Mucosa of rectum (tissue), 2 donors: ENCODE measurements around the gene LYG1.
"Not testable (repeated sequence)": the region's sequence is repeated elsewhere in the genome, so short reads cannot be mapped to it uniquely, and the experiment has no call there.

Source experiments
- H3K27ac ChIP-seq, 2 donors: one replicate each; pipeline ENCODE4 v1.7.0; 2013; ENCODE audit warnings: inconsistent platforms in 2 of 2, low read depth in 2 of 2, low read length in 2 of 2
- H3K27me3 ChIP-seq, 2 donors: one replicate each; pipeline ENCODE4 v1.7.0; 2013; ENCODE audit warnings: low read length in 2 of 2; ENCODE audit not compliant: control insufficient read depth in 2 of 2, insufficient read depth in 2 of 2
- H3K36me3 ChIP-seq, 2 donors: one replicate each; pipeline ENCODE4 v1.7.0; 2013; ENCODE audit warnings: low read length in 2 of 2; ENCODE audit not compliant: control insufficient read depth in 2 of 2, insufficient read depth in 2 of 2
- H3K4me1 ChIP-seq, 2 donors: one replicate each; pipeline ENCODE4 v1.7.0; 2013; ENCODE audit warnings: low read length in 2 of 2, mild to moderate bottlenecking in 1 of 2; ENCODE audit not compliant: control insufficient read depth in 2 of 2, insufficient read depth in 2 of 2
- H3K4me3 ChIP-seq, 2 donors: one replicate each; pipeline ENCODE4 v1.7.0; 2013; ENCODE audit warnings: low read length in 2 of 2
- H3K9ac ChIP-seq, 2 donors: one replicate each; pipeline ENCODE4 v1.7.0; 2013; ENCODE audit warnings: low read length in 2 of 2, low read depth in 1 of 2, mild to moderate bottlenecking in 1 of 2
- H3K9me3 ChIP-seq, 2 donors: one replicate each; pipeline ENCODE4 v1.7.0; 2013; ENCODE audit warnings: low read length in 2 of 2; ENCODE audit not compliant: control insufficient read depth in 2 of 2
- donor health status: healthy.
- donor health status: Normal muscosa, but diverticular disease.

Gene LYG1

GRCh38 chr2:99278195-99278765, 22.7 kb downstream of the LYG1 start:
- not testable (repeated sequence) for H3K36me3 ChIP-seq, H3K4me3 ChIP-seq, H3K27me3 ChIP-seq, H3K27ac ChIP-seq, H3K9me3 ChIP-seq, H3K9ac ChIP-seq, H3K4me1 ChIP-seq

DNA sequence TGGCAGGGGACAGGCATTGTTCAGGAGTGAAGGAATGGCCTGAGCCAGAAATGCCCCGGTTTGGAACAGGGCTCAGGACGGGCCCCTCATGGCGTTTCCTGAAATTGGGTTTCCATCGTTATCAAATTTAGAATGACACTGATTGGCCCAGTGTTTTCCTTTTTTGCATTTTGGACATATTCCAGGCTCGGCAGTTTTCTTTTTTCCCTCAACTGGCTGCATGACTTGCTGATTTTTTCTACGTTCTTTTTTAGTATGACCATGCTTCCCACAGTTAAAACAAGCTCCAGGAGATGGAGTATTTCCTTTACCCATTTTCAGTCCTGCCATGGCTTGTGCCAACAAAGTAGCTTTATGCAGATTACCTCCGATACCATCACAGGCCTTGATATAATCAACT, 25.1 kb downstream of the LYG1 start:
- H3K27ac ChIP-seq, result no peak overlapping the region
- H3K27me3 ChIP-seq, result no peaks in the 10 kb centered on the region
- no peak overlapping the region for H3K4me3 ChIP-seq
- H3K4me1 ChIP-seq, result no peaks in the 10 kb centered on the region
- H3K9me3 ChIP-seq, result no peaks in the 10 kb centered on the region
- no peaks in the 10 kb centered on the region for H3K36me3 ChIP-seq
- H3K9ac ChIP-seq, result no peak overlapping the region

DNA sequence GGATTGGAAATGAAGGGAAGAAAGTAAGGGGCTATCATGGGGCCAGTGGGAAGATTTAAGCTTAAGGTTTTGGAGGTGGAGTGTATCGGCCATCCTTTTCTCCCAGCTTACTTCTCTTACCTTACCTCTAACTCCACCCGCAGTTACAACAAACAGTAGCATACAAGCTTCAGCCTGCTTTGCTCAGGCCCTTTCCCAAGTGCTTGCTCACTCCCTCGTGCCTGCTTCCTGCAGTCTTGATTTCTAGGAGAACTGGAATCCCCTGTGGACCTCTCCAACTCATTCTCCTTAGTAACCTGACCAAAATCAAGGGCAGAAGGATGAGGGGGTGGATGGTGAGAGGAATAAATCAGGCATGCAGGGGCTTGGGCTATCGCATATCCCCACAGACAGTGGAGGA, 39.8 kb downstream of the LYG1 start:
- Histone ChIP-seq H3K36me3 (no peaks in the 10 kb centered on the region), H3K27ac (no peak overlapping the region), H3K4me3 (no peak overlapping the region), H3K9ac (no peak overlapping the region), H3K27me3 (no peaks in the 10 kb centered on the region), H3K4me1 (no peaks in the 10 kb centered on the region), H3K9me3 (no peaks in the 10 kb centered on the region)

GRCh38 chr2:99260184-99260583, 40.8 kb downstream of the LYG1 start:
- Histone ChIP-seq H3K4me1 (no peaks in the 10 kb centered on the region), H3K9me3 (no peaks in the 10 kb centered on the region), H3K27me3 (no peaks in the 10 kb centered on the region), H3K9ac (no peak overlapping the region), H3K27ac (no peak overlapping the region), H3K36me3 (no peaks in the 10 kb centered on the region), H3K4me3 (no peak overlapping the region)

- H3K9ac ChIP-seq, result no peak overlapping the region
- H3K9me3 ChIP-seq, result no peaks in the 10 kb centered on the region
- H3K27me3 ChIP-seq, result no peaks in the 10 kb centered on the region
- H3K27ac ChIP-seq, result no peak overlapping the region
- no peak overlapping the region for H3K4me3 ChIP-seq
- H3K36me3 ChIP-seq, result no peaks in the 10 kb centered on the region
- H3K4me1 ChIP-seq, result no peaks in the 10 kb centered on the region
Observed at GRCh38 chr2:99259465-99259864, 41.5 kb downstream of the LYG1 start.

DNA sequence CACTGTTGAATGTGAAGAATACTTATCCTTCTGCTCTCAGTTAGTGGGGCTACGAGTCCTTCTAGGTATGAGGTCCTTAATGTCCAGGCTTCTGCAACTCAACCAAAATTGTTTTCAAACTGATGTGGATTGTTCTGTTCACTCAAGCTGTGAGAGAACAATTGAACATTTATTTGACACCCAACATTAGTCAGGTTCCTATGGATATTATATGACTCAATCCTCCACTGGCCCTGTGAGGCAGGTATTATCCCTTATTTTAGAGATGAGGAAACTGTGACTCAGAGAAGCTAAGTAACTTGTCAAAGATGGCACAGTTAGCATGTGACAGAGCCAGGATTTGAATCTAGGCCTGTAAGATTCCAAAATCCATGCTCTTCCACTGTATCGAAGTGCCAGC, 44.3 kb downstream of the LYG1 start:
- Histone ChIP-seq H3K36me3 (no peaks in the 10 kb centered on the region), H3K4me3 (no peak overlapping the region), H3K9me3 (no peaks in the 10 kb centered on the region), H3K27me3 (no peaks in the 10 kb centered on the region), H3K27ac (no peak overlapping the region), H3K4me1 (no peaks in the 10 kb centered on the region), H3K9ac (no peak overlapping the region)

DNA sequence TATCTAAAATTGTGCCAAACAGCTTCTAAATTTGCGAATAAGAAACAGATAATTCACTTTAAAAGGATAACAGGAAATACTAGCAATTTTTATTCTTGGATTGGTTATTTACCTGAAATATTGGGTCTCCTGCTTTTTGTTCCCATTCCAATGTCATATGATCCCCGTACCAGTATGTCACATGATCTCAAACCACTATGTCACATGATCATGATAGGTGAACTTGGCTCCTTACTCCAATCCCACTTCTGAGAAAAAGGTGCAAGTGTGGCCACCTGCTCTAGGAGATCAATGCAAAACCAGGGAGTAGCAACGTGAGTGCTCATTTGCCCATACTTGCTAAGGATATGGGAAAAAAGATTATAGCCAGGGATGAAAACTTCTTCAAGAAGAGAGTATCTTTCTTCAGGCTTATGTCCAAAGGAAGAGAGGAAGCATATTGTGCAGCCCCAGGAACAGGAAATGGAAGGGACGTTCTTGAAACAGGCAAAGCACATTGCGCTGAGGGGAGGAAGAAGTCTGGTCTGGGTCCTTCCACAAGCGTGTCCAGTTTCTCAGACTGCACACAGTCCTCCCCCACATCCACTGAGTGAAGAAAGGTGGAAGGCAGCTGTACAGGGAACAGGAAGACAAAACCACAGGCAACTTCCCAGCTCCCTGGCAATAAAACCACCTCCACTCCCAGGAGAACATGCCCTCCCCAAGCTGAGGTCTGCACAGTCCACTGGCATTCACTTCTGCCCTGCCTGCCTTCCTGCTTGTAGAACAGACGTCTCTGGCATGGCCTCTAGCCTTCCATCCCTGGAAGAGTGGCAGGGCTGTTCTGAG, 45.3 kb downstream of the LYG1 start, which contains the start of gene LYG2:
Gene LYG2 (minus strand): TSS at position 176 of the 828 bp plus-strand sequence. CDS start 1,406 bp downstream, outside the sequence.
- no peaks in the 10 kb centered on the region for H3K9me3 ChIP-seq
- no peaks in the 10 kb centered on the region for H3K27me3 ChIP-seq
- no peak within 1 kb of the TSS for H3K27ac ChIP-seq
- no peak within 1 kb of the TSS for H3K9ac ChIP-seq
- no peaks in the 10 kb centered on the region for H3K4me1 ChIP-seq
- H3K36me3 ChIP-seq, result no peaks in the 10 kb centered on the region
- no peak within 1 kb of the TSS for H3K4me3 ChIP-seq

- Histone ChIP-seq H3K4me1 (no peaks in the 10 kb centered on the region), H3K9me3 (no peaks in the 10 kb centered on the region), H3K4me3 (no peak overlapping the region), H3K36me3 (no peaks in the 10 kb centered on the region), H3K27ac (no peak overlapping the region), H3K27me3 (no peaks in the 10 kb centered on the region), H3K9ac (no peak overlapping the region)
Observed at GRCh38 chr2:99249951-99250350, 51.0 kb downstream of the LYG1 start.

DNA sequence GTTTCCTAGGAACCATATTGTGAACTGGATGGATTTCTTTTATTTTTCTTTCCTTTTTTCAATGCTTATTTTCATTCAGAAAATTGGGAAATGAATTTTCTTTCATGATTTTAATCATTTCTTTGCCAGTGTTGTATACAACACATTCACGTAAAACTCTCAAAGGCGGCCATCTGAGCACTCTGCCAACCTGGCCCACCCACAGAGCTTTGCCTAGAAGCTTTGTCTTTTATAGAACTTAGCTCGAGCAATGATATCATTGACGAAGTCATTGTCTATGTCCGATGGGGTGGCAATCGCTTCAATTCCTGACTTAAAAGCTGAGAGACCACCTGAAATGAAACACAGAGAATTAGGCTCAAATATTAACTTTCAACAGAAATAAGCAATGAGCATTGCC, 58.8 kb downstream of the LYG1 start:
- Histone ChIP-seq H3K27me3 (no peaks in the 10 kb centered on the region), H3K4me3 (no peak overlapping the region), H3K9ac (no peak overlapping the region), H3K9me3 (no peaks in the 10 kb centered on the region), H3K4me1 (no peaks in the 10 kb centered on the region), H3K27ac (no peak overlapping the region), H3K36me3 (no peaks in the 10 kb centered on the region)

- Histone ChIP-seq H3K9ac (no peak overlapping the region), H3K27ac (no peak overlapping the region), H3K9me3 (no peaks in the 10 kb centered on the region), H3K36me3 (no peaks in the 10 kb centered on the region), H3K4me1 (no peaks in the 10 kb centered on the region), H3K27me3 (no peaks in the 10 kb centered on the region), H3K4me3 (no peak overlapping the region)
Observed at GRCh38 chr2:99240431-99240830, 60.6 kb downstream of the LYG1 start.
